Measurements from ENCODE around the gene SCNN1A. TPM values are rescaled to one million over a fixed set of nuclear protein-coding genes. Genes with fewer than 3 reads are reported as not detected.

SCNN1A gene
- 1 to 10 TPM; 1.1 to 2.8 TPM for total RNA-seq

- H3K36me3 Mint-ChIP-seq, result no peaks in the 10 kb centered on the region
- ATAC-seq, result no peak
- no peaks in the 10 kb centered on the region for H3K9me3 Mint-ChIP-seq
These were observed at the start of gene SCNN1A for GRCh38 chr12:6375269-6376078. TSS of gene SCNN1A (minus strand) at chr12:6375563. CDS start at chr12:6374783, 780 bp downstream.

GRCh38 chr12:6424866-6425265 lies 49.5 kb upstream of the SCNN1A start:
- H3K27ac Mint-ChIP-seq, result peak overlapping the region; percentile 98 to 100
- H3K36me3 Mint-ChIP-seq, result no peaks in the 10 kb centered on the region
- ATAC-seq (no peak), DNase-seq (ENCODE audit: low spot score in 2 of 2) (no peak)
- H3K9me3 Mint-ChIP-seq, result no peaks in the 10 kb centered on the region

More at GRCh38 chr12:6375269-6376078, at the start of gene SCNN1A:
- H3K27ac Mint-ChIP-seq, result peak within 1 kb of the TSS; percentile 44 to 89
- DNase-seq (ENCODE audit: low spot score in 2 of 2), result no peak

GRCh38 chr12:6424008-6424347 lies 48.6 kb upstream of the SCNN1A start:
- Mint-ChIP-seq H3K27ac (peak overlapping the region; percentile 79), H3K36me3 (no peaks in the 10 kb centered on the region), H3K9me3 (no peaks in the 10 kb centered on the region)
- no peak for ATAC-seq
- no peak for DNase-seq (ENCODE audit: low spot score in 2 of 2)

DNA sequence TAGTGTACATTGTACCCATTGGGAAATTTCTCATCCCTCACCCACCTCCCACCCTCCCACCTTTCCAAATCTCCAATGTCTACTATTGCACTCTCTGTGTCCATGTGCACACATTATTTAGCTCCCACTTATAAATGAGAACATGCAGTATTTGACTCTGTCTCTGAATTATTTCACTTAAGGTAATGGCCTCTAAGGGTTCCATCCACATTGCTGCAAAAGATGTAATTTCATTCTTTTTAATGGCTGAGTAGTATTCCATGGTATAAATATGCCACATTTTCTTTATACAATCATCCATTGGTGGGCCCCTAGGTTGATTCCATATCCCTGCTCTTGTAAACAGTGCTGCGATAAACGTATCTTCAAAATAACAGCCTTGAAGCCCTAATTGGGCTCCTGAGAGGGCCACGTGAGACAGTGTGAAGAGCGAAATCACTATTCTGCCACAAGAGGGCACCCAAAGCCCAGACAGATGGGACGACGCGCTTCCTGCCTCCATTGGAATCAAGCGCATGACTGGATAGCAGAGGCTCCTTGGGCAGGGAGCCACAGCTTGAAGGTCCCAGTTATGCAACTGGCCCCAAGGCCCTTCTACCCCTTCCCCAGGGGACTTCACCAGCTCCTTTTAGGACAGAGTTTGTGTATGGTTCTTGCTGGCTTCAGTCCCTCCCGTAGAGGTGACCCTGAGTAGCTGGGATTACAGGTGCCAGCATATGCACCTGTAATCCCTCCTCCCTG lies 48.1 kb upstream of the SCNN1A start:
- Mint-ChIP-seq H3K27ac (peak overlapping the region; percentile 79), H3K9me3 (no peaks in the 10 kb centered on the region), H3K36me3 (no peaks in the 10 kb centered on the region)
- DNase-seq (ENCODE audit: low spot score in 2 of 2) (peak; percentile 72 to 75), ATAC-seq (peak; percentile 51 to 53)

- Mint-ChIP-seq H3K27ac (no peak overlapping the region), H3K36me3 (peaks cover 0 to 6% of the 10 kb centered on the region in 2 donors), H3K9me3 (peaks cover 0 to 7% of the 10 kb centered on the region in 2 donors)
- ATAC-seq (no peak), DNase-seq (ENCODE audit: low spot score in 2 of 2) (no peak)
These were observed 45.0 kb upstream of the SCNN1A start for GRCh38 chr12:6420364-6420763.

- no peak for DNase-seq (ENCODE audit: low spot score in 2 of 2)
- Mint-ChIP-seq H3K9me3 (peaks cover 0 to 7% of the 10 kb centered on the region in 2 donors), H3K27ac (no peak overlapping the region), H3K36me3 (peaks cover 0 to 6% of the 10 kb centered on the region in 2 donors)
- ATAC-seq, result no peak
These were observed 43.4 kb upstream of the SCNN1A start for GRCh38 chr12:6418796-6419195.

DNA sequence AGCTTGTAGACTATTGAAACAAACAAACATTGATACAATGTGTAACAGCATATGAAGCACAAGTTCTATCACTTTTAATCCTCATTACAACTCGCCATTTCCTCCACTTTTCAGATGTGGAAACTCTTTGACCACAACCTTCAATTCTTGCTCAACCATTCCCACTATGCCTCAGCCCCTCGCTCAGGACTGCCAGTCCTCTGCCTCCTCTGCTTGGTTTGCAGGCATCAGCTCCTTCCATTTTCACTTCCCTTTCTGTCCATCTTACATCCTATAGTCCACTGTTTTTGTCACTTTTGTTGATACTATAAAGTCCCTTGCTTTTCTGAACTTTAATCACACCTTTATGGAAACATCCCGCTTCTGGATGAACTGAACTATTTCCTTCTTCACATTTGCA lies 41.2 kb upstream of the SCNN1A start:
- H3K27ac Mint-ChIP-seq, result peak overlapping the region; percentile 5 to 9
- DNase-seq (ENCODE audit: low spot score in 2 of 2) (no peak), ATAC-seq (peak; percentile 75 to 80)
- H3K36me3 Mint-ChIP-seq, result peaks cover 0 to 6% of the 10 kb centered on the region in 2 donors
- H3K9me3 Mint-ChIP-seq, result peaks cover 0 to 7% of the 10 kb centered on the region in 2 donors

- no peak for ATAC-seq
- DNase-seq (ENCODE audit: low spot score in 2 of 2), result no peak
- Mint-ChIP-seq H3K27ac (no peak overlapping the region), H3K36me3 (no peaks in the 10 kb centered on the region), H3K9me3 (no peaks in the 10 kb centered on the region)
These were observed 32.0 kb upstream of the SCNN1A start for GRCh38 chr12:6407236-6407954.

- DNase-seq (ENCODE audit: low spot score in 2 of 2), result no peak
- H3K27ac Mint-ChIP-seq, result no peak overlapping the region
- no peaks in the 10 kb centered on the region for H3K9me3 Mint-ChIP-seq
- ATAC-seq, result no peak
- no peaks in the 10 kb centered on the region for H3K36me3 Mint-ChIP-seq
These were observed 30.6 kb upstream of the SCNN1A start for GRCh38 chr12:6405963-6406362.

- ATAC-seq (no peak), DNase-seq (ENCODE audit: low spot score in 2 of 2) (no peak)
- H3K27ac Mint-ChIP-seq, result no peak overlapping the region
- H3K9me3 Mint-ChIP-seq, result no peaks in the 10 kb centered on the region
- H3K36me3 Mint-ChIP-seq, result no peaks in the 10 kb centered on the region
These were observed 29.0 kb upstream of the SCNN1A start for GRCh38 chr12:6404390-6404789.

DNA sequence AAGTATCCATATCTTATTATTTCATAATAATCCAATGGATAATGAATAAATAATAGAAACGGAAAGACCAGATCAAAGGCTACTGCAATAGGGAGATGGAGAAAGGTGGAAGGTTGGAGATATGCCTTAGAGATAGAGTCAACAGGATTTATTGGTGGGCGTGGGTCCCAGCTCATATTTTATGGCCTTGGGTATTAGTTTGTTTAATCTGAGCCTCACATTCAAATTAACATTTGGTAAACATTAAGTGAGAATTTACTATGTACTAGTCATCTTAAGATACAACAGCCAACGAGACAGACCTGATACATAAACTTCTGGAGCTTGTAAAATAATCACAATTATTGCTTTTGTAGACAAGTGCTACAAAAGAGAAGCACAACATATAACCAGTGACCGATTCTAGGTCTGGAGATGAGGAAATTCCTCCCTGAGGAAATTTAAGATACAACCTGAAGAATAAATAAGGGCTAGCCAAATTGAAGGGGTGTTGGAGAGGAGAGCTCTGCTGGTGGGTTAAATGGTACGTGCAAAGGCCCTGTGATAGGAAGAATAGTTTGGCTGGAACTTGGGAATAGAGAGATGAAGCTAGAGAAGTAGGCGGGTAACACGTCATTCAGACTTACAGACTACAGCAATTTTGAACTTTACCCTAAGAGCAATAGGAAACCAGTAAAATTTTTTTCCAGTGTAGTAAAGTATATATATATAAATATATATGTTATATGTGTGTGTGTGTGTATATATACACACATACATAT lies 24.7 kb upstream of the SCNN1A start:
- H3K27ac Mint-ChIP-seq, result no peak overlapping the region

DNA sequence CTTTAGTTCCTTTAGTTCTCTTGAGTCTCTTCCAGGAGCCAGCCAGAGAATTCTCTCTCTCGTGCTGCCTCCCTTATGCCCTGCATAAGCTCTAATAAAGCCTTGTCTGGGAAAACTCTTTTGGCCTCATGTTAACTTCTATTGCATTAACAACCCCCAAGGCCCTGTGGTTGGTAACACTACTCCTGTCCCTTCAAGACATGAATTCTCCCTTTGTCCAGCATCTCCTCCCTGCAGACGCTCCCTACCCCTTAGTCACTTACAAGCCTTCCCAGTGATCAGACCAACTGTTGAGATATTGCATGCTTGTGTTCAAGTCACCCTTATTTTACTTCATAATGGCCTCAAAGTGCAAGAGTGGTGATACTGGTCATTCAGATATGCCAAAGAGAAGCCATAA lies 20.7 kb upstream of the SCNN1A start:
- H3K9me3 Mint-ChIP-seq, result no peaks in the 10 kb centered on the region
- no peaks in the 10 kb centered on the region for H3K36me3 Mint-ChIP-seq
- no peak overlapping the region for H3K27ac Mint-ChIP-seq
- DNase-seq (ENCODE audit: low spot score in 2 of 2), result no peak
- no peak for ATAC-seq

More for the DNA sequence above, 24.7 kb upstream of the SCNN1A start:
- H3K9me3 Mint-ChIP-seq, result no peaks in the 10 kb centered on the region
- H3K36me3 Mint-ChIP-seq, result no peaks in the 10 kb centered on the region
- DNase-seq (ENCODE audit: low spot score in 2 of 2), result no peak
- no peak for ATAC-seq

DNA sequence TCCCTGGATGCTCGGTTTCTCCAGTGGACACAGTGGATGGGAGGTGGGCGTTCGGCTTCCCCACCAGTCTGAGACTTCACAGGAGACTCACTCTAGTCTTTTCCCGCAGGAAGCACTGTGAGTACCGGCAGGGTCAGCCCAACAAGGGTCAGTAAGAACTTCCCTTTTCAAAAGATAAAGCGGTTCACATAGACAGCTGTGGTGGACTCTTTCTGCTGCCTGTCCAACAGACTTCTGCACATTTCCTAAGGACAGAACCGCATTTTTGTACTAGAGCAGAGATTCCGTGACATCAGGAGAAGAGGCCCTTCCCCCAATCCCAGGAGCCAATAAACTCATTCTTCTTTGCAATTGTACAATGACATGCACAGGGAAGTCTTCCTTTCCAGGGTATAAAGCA lies 19.0 kb upstream of the SCNN1A start:
- no peak for DNase-seq (ENCODE audit: low spot score in 2 of 2)
- ATAC-seq, result no peak
- H3K9me3 Mint-ChIP-seq, result no peaks in the 10 kb centered on the region
- H3K27ac Mint-ChIP-seq, result no peak overlapping the region
- no peaks in the 10 kb centered on the region for H3K36me3 Mint-ChIP-seq

DNA sequence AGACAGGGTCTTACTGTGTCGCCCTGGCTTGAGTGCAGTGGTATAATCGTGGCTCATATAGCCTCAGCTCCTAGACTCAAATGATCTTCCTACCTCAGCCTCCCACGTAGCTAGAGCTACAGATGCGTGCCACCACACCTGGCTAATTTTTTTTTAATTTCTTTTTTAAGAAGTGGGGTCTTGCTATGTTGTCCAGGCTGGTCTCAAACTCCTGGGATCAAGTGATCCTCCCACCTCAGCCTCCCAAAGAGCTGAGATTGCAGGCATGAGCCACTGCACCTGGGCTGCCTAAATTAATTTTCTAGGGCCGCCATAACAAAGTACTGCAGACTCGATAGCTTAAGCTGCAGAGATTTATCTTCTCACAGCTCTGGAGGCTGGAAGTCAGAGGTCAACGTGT lies 17.7 kb upstream of the SCNN1A start:
- ATAC-seq (no peak), DNase-seq (ENCODE audit: low spot score in 2 of 2) (no peak)
- Mint-ChIP-seq H3K9me3 (no peaks in the 10 kb centered on the region), H3K36me3 (no peaks in the 10 kb centered on the region), H3K27ac (no peak overlapping the region)

- no peaks in the 10 kb centered on the region for H3K9me3 Mint-ChIP-seq
- H3K27ac Mint-ChIP-seq, result no peak overlapping the region
- ATAC-seq, result no peak
These were observed 17.1 kb upstream of the SCNN1A start for GRCh38 chr12:6392504-6392903.

DNA sequence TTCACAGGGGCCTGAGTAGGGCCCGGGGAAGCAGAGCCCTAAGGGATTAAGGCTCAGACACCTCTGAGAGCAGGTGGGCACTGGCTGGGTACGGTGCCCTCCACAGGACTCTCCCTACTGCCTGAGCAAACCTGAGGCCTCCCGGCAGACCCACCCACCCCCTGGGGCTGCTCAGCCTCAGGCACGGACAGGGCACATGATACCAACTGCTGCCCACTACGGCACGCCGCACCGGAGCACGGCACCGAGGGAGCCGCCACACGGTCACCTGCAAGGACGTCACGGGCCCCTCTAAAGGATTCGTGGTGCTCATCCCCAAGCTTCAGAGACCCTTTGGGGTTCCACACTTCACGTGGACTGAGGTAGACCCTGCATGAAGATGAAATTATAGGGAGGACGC lies 15.7 kb upstream of the SCNN1A start:
- no peaks in the 10 kb centered on the region for H3K36me3 Mint-ChIP-seq
- H3K27ac Mint-ChIP-seq, result no peak overlapping the region
- H3K9me3 Mint-ChIP-seq, result no peaks in the 10 kb centered on the region
- DNase-seq (ENCODE audit: low spot score in 2 of 2) (no peak), ATAC-seq (no peak)

More at GRCh38 chr12:6392504-6392903, 17.1 kb upstream of the SCNN1A start:
- H3K36me3 Mint-ChIP-seq, result no peaks in the 10 kb centered on the region
- DNase-seq (ENCODE audit: low spot score in 2 of 2), result no peak
